A673 (cell line): ENCODE data around the gene ATRNL1. TPM values are rescaled to one million over a fixed set of nuclear protein-coding genes. Genes with fewer than 3 reads are reported as not detected.
"Not testable (repeated sequence)": the region's sequence is repeated elsewhere in the genome, so short reads cannot be mapped to it uniquely, and the experiment has no call there.

Experiments
- BruUV-seq: library from RNA; stranded (reverse); fragments of 400-500 nt; replicated peaks from 2 replicates; lab custom pipeline; 2021; lab: Mats Ljungman, UMichigan
- CTCF ChIA-PET: fragments of 300-600 bp; sonication (Branson Sonifier 250); formaldehyde crosslinking; loops from one replicate; lab custom pipeline; 2022; ENCODE audit warnings: antibody characterized with exemption; lab: Charles Lee
- POLR2A ChIA-PET: fragments of 300-600 bp; sonication (Branson Sonifier 250); formaldehyde crosslinking; loops from one replicate; lab custom pipeline; 2022; ENCODE audit warnings: antibody characterized with exemption; ENCODE audit not compliant: low non-redundant PET; lab: Charles Lee
- DNase-seq: peaks from one replicate; pipeline ENCODE4 v3.0.0-alpha.2; 2015; ENCODE audit warnings: low spot score
- H3K27ac ChIP-seq: fragments of 200-600 bp; sonication (generic); 2 replicates; pipeline ENCODE4 v1.5.1; 2016; ENCODE audit warnings: mixed run types, low read depth, mild to moderate bottlenecking, mixed read lengths, antibody characterized with exemption, low read length; ENCODE audit not compliant: poor library complexity, severe bottlenecking
- H3K27me3 ChIP-seq: fragments of 200-600 bp; sonication (generic); replicated peaks from 2 replicates; pipeline ENCODE4 v1.6.1; 2017; ENCODE audit warnings: mixed run types, low read depth, mild to moderate bottlenecking, mixed read lengths, antibody characterized with exemption, low read length; ENCODE audit not compliant: insufficient read depth, poor library complexity
- H3K36me3 ChIP-seq: fragments of 200-600 bp; sonication (generic); 2 replicates; pipeline ENCODE4 v1.6.1; 2016; ENCODE audit warnings: mixed run types, mild to moderate bottlenecking, mixed read lengths, antibody characterized with exemption, low read length; ENCODE audit not compliant: insufficient read depth, poor library complexity, severe bottlenecking
- H3K4me1 ChIP-seq: fragments of 200-600 bp; sonication (generic); 2 replicates; pipeline ENCODE4 v1.6.1; 2017; ENCODE audit warnings: mixed run types, mild to moderate bottlenecking, mixed read lengths, antibody characterized with exemption, low read length; ENCODE audit not compliant: insufficient read depth, poor library complexity, severe bottlenecking
- H3K4me3 ChIP-seq: fragments of 200-600 bp; sonication (generic); 2 replicates; pipeline ENCODE4 v1.5.1; 2016; ENCODE audit warnings: low read depth, mixed run types, mild to moderate bottlenecking, mixed read lengths, low read length; ENCODE audit not compliant: poor library complexity, severe bottlenecking
- H3K9me3 ChIP-seq: fragments of 200-600 bp; sonication (generic); 2 replicates; pipeline ENCODE4 v1.6.1; 2016; ENCODE audit warnings: mixed run types, low read depth, mild to moderate bottlenecking, mixed read lengths, antibody characterized with exemption, low read length; ENCODE audit not compliant: poor library complexity, severe bottlenecking
- EZH2 ChIP-seq: fragments of 200-600 bp; sonication (generic); IDR thresholded peaks from 2 replicates; pipeline ENCODE4 v1.6.1; 2017; ENCODE audit warnings: borderline replicate concordance, low read depth, mild to moderate bottlenecking, mixed read lengths, antibody characterized with exemption, low read length; ENCODE audit not compliant: poor library complexity, severe bottlenecking
- intact Hi-C: fragments of 100-400 bp; cut with micrococcal nuclease; formaldehyde crosslinking; loops from one replicate; pipeline ENCODE4 v1.10.0; 2022; ENCODE audit not compliant: unreplicated experiment
- total RNA-seq: library from RNA; stranded (reverse); gene quantifications from 2 replicates; pipeline ENCODE4 v1.2.3, GENCODE V29; 2021
- TF ChIP-seq, protein P1 (sequence below): fragments of 300-800, 200-600 bp; sonication (generic); conservative IDR thresholded peaks from 2 replicates; pipeline ENCODE4 v1.5.1; 2017; ENCODE audit warnings: low read depth, mild to moderate bottlenecking, antibody characterized with exemption, low read length, moderate library complexity, mixed read lengths

Gene ATRNL1
- total RNA-seq, 1 experiment from 2014 or later: 3.0 TPM

DNA sequence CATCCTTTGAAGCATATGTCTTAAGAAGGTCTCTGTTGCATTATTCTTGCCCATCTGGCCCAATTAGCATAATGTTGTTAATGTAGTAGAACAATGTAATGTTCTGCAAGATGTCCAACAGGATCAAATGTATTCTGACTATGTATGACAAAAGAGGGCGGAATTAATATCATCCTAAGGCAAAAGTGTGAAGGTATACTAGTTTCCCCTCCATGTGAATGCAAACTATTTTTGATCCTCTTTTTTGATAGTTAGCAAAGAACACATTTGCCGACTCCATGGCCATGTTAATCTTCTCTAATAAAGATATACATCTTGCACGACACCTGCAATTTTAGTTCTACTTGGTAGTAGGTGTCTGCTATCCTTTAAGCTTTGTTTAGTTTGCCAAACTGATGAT, 157.6 kb downstream of the ATRNL1 start:
- H3K4me3 ChIP-seq: no peak overlapping the region
- H3K27me3 ChIP-seq: no peaks in the 10 kb centered on the region
- H3K9me3 ChIP-seq: no peaks in the 10 kb centered on the region
- H3K27ac ChIP-seq: no peak overlapping the region
- BruUV-seq: no TSS peak
- no peak for DNase-seq
- intact Hi-C loops: no loop called here
- no peaks in the 10 kb centered on the region for H3K4me1 ChIP-seq
- CTCF ChIA-PET: no interaction called here
- POLR2A ChIA-PET: no interaction called here
- no peaks in the 10 kb centered on the region for H3K36me3 ChIP-seq
- no peak for TF ChIP-seq EZH2
- TF ChIP-seq, protein P1, sequence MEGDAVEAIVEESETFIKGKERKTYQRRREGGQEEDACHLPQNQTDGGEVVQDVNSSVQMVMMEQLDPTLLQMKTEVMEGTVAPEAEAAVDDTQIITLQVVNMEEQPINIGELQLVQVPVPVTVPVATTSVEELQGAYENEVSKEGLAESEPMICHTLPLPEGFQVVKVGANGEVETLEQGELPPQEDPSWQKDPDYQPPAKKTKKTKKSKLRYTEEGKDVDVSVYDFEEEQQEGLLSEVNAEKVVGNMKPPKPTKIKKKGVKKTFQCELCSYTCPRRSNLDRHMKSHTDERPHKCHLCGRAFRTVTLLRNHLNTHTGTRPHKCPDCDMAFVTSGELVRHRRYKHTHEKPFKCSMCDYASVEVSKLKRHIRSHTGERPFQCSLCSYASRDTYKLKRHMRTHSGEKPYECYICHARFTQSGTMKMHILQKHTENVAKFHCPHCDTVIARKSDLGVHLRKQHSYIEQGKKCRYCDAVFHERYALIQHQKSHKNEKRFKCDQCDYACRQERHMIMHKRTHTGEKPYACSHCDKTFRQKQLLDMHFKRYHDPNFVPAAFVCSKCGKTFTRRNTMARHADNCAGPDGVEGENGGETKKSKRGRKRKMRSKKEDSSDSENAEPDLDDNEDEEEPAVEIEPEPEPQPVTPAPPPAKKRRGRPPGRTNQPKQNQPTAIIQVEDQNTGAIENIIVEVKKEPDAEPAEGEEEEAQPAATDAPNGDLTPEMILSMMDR: no peak

GRCh38 chr10:115253765-115254164, 160.6 kb downstream of the ATRNL1 start:
- not testable (repeated sequence) for DNase-seq

DNA sequence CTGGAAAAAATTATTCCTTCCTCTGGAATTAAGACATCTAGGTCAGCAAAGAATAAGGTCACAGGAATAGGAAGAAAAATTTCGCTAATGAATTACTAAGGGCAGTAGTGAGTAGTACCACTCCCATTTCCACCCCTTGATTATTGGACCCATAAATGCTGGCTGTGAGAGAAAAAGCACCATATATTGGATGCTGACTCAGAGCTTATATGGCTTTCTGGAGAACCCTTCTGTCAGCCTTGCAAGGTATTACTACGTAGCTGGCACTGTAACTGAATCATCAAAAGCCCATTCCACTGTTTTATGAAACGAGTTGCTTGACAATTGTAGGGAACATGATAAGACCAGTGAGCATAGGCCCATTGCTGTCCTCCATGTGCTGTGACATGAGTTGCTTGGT, 179.3 kb downstream of the ATRNL1 start:
- Histone ChIP-seq H3K27me3 (no peaks in the 10 kb centered on the region), H3K36me3 (no peaks in the 10 kb centered on the region), H3K27ac (no peak overlapping the region), H3K9me3 (no peaks in the 10 kb centered on the region), H3K4me3 (no peak overlapping the region), H3K4me1 (no peaks in the 10 kb centered on the region)
- TF ChIP-seq, protein P1: no peak
- no peak for TF ChIP-seq EZH2
- intact Hi-C loops: no loop called here
- ChIA-PET POLR2A (no interaction called here), CTCF (no interaction called here)
- DNase-seq: no peak
- no TSS peak for BruUV-seq

More at GRCh38 chr10:115253765-115254164, 160.6 kb downstream of the ATRNL1 start:
- H3K9me3 ChIP-seq, CTCF ChIA-PET, H3K4me3 ChIP-seq, intact Hi-C loops, H3K27ac ChIP-seq, H3K36me3 ChIP-seq, POLR2A ChIA-PET, BruUV-seq, H3K4me1 ChIP-seq, H3K27me3 ChIP-seq: not testable (repeated sequence)

DNA sequence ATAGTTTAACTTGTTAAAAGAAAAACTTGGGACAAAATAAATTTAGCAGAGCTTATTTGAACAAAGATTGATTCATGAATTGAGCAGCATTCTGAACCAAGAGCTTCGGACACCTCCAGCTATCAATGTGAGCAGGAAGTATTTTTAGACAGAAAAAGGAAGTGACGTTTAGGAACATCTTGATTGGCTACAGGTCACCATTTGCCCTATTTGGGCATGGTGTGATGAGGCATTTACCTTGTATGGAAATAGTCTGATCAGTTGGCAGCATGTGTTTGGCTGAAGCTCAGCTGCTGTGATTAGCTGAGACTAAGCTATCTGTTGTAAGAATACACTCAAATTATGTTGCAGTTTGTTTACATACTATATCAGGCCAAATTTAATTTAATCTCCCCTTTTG, 185.1 kb downstream of the ATRNL1 start:
- intact Hi-C loops: no loop called here
- no TSS peak for BruUV-seq
- ChIA-PET CTCF (no interaction called here), POLR2A (no interaction called here)
- no peaks in the 10 kb centered on the region for H3K27me3 ChIP-seq
- no peaks in the 10 kb centered on the region for H3K9me3 ChIP-seq
- no peak for TF ChIP-seq EZH2
- TF ChIP-seq, protein P1: no peak
- no peak overlapping the region for H3K4me3 ChIP-seq
- no peaks in the 10 kb centered on the region for H3K36me3 ChIP-seq
- DNase-seq: no peak
- H3K4me1 ChIP-seq: no peaks in the 10 kb centered on the region
- H3K27ac ChIP-seq: no peak overlapping the region
